GM19372 (cell line): ENCODE measurements around the gene GSTA1.
"Not testable (repeated sequence)": the region's sequence is repeated elsewhere in the genome, so short reads cannot be mapped to it uniquely, and the experiment has no call there.

Experiments
- ATAC-seq: cut with Tn5 transposase; IDR thresholded peaks from one replicate; pipeline ENCODE4 v1.9.1; 2021; ENCODE audit warnings: mild to moderate bottlenecking, low read depth, moderate library complexity; ENCODE audit not compliant: unreplicated experiment

Gene GSTA1

GRCh38 chr6:52760105-52760765 lies 43.4 kb downstream of the GSTA1 start:
- no peak for ATAC-seq

- no peak for ATAC-seq
Measured at GRCh38 chr6:52759085-52759484, 44.5 kb downstream of the GSTA1 start.

GRCh38 chr6:52757651-52758338 lies 45.8 kb downstream of the GSTA1 start:
- not testable (repeated sequence) for ATAC-seq

GRCh38 chr6:52754443-52754842 lies 49.2 kb downstream of the GSTA1 start:
- ATAC-seq = no peak

- not testable (repeated sequence) for ATAC-seq
Measured at GRCh38 chr6:52753137-52753536, 50.5 kb downstream of the GSTA1 start.

GRCh38 chr6:52752310-52752709 lies 51.3 kb downstream of the GSTA1 start:
- ATAC-seq = no peak

GRCh38 chr6:52749556-52750152 lies 54.0 kb downstream of the GSTA1 start:
- no peak for ATAC-seq

GRCh38 chr6:52747301-52747700 lies 56.3 kb downstream of the GSTA1 start:
- not testable (repeated sequence) for ATAC-seq

GRCh38 chr6:52746213-52746612 lies 57.4 kb downstream of the GSTA1 start:
- ATAC-seq = no peak

- no peak for ATAC-seq
Measured at GRCh38 chr6:52745764-52746201, 57.8 kb downstream of the GSTA1 start.

- no peak for ATAC-seq
Measured at GRCh38 chr6:52741872-52742271, 61.7 kb downstream of the GSTA1 start.
